AG09309 (cell line): ENCODE measurements around the gene DLGAP1.

Experiments
- DNase-seq: peaks from one replicate; pipeline ENCODE4 v3.0.0-alpha.2; 2010; ENCODE audit warnings: low read depth
- H3K4me3 ChIP-seq: 2 replicates; pipeline ENCODE4 v1.5.1; 2011; ENCODE audit warnings: mild to moderate bottlenecking, low read depth, low read length, moderate library complexity; ENCODE audit not compliant: control insufficient read depth
- CTCF ChIP-seq: IDR thresholded peaks from 2 replicates; pipeline ENCODE4 v1.5.1; 2011; ENCODE audit warnings: mild to moderate bottlenecking, low read depth, low read length, inconsistent platforms; ENCODE audit not compliant: insufficient read depth, control insufficient read depth; ENCODE audit errors: missing control alignments

The DLGAP1 gene

GRCh38 chr18:3792711-3793110 is 662.4 kb downstream of the DLGAP1 start:
- no peak overlapping the region for H3K4me3 ChIP-seq
- no peak for DNase-seq
- no peak for TF ChIP-seq CTCF

GRCh38 chr18:3791238-3791637 is 663.9 kb downstream of the DLGAP1 start:
- no peak for TF ChIP-seq CTCF
- DNase-seq: no peak
- no peak overlapping the region for H3K4me3 ChIP-seq

- no peak for DNase-seq
- H3K4me3 ChIP-seq: no peak overlapping the region
- TF ChIP-seq CTCF: no peak
Measured at GRCh38 chr18:3790703-3791102, 664.4 kb downstream of the DLGAP1 start.

- TF ChIP-seq CTCF: no peak
- no peak for DNase-seq
- H3K4me3 ChIP-seq: no peak overlapping the region
Measured at GRCh38 chr18:3789525-3789924, 665.6 kb downstream of the DLGAP1 start.

GRCh38 chr18:3784949-3785348 is 670.2 kb downstream of the DLGAP1 start:
- TF ChIP-seq CTCF: no peak
- H3K4me3 ChIP-seq: no peak overlapping the region
- no peak for DNase-seq

- no peak for DNase-seq
- H3K4me3 ChIP-seq: no peak overlapping the region
- no peak for TF ChIP-seq CTCF
Measured at GRCh38 chr18:3782901-3783300, 672.2 kb downstream of the DLGAP1 start.

- DNase-seq: no peak
- no peak overlapping the region for H3K4me3 ChIP-seq
- no peak for TF ChIP-seq CTCF
Measured at GRCh38 chr18:3777719-3778118, 677.4 kb downstream of the DLGAP1 start.
